HTERT RPE-1 (cell line): Measurements from ENCODE around the gene KAZN.
"Not testable (repeated sequence)": the region's sequence is repeated elsewhere in the genome, so short reads cannot be mapped to it uniquely, and the experiment has no call there.

Experiments used
- in situ Hi-C: fragments of 300-500 bp; cut with MboI; formaldehyde crosslinking; loops from 4 replicates; pipeline ENCODE4 v1.14.3; 2020; ENCODE audit warnings: low sequenced_read_pairs

KAZN gene

DNA sequence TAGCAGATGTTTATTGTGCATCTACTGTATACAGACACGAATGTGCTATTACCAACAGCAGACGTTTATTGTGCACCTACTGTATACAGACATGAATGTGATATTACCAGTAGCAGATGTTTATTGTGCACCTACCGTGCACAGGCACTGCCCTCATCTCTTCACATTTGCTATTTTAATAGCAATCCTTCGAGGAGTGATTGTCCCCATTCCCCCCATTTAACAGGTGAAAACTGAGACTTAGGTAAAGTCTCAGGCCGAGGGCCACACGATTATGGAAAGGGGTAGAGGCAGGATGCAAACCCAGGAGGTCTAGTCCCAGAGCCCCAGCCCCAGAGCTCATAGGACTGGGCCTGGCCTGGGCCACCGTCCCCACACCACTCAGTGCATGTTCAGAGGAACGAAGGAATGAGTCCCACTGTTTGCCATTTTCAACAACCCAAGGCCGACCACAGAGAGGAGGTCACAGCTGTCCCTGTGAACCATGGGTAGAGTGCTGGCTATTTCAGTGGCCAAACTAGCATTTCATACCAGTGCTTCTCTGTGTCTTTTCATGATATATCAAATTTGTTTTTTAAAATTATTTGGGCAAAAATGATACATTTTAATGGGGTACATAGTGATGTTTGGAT lies 440.6 kb downstream of the KAZN start:
- in situ Hi-C loops = no loop called here

DNA sequence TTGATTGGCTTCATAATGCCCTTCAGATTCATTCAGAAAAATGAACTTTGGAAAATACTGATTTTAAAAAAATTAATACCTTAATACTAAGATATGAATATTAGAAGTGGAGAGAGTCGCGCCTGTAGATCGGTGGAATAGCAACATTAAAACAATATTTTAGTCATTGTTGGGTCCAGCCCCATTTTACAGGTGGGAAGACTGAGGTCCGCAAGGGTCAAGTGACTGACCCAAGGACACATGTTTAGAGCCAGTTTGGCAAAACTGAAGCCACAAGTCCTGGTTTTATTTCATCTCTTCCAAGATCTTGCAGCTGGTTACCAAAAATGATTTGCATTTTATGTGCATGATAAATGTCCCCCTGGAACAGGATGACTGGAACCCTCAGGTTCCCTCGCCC lies 441.4 kb downstream of the KAZN start:
- in situ Hi-C loops = no loop called here

DNA sequence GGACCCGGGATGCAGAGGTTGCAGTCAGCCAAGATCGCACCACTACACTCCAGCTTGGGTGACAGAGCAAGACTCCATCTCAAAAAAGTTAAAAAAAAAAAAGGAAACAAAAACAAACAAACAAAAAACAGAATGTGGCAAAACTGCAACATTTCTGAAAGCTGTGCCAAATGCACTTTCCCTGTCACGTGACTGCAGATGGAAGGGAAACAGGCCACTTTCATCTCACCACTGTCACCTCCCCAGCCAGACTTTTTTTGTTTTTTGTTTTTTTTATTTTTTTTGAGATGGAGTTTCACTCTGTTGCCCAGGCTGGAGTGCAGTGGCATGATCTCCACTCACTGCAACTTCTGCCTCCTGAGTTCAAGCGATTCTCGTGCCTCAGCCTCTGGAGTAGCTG lies 442.2 kb downstream of the KAZN start:
- in situ Hi-C loops = not testable (repeated sequence)

DNA sequence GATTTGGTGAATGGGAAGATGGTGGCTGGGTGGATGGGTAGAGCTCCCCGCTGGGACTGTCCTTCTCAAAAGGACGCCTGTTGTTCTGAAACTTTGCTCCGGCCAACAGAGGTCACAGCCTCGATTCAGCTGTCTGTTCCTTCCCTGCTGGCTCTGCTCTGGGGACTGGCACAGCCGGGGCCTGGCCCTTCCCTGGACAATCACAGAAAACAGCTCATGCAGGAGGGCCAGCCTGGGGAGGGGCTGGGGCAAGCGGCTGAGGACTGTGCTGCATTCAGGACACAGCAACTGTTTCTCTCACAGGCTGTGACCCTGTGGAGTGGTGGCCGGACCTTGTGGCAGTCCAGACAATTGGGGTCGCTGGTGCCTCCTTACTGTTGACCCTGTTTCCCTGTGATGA lies 444.4 kb downstream of the KAZN start:
- in situ Hi-C loops = no loop called here

DNA sequence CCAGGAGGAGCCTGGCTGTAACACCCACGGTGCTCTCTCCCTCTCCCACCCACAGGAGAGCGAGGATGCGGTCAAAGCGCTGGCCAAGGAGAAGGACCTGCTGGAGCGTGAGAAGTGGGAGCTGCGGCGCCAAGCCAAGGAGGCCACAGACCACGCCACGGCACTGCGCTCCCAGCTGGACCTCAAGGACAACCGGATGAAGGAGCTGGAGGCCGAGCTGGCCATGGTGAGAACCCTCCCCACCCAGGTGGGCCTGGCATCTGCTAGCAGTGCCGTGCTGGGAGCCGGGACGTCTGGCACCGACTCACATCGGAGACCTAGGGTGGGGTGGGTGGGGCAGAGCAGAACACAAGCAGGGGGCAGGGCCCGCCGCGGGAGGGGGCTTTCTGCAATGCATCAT lies 445.4 kb downstream of the KAZN start:
- in situ Hi-C loops = no loop called here

DNA sequence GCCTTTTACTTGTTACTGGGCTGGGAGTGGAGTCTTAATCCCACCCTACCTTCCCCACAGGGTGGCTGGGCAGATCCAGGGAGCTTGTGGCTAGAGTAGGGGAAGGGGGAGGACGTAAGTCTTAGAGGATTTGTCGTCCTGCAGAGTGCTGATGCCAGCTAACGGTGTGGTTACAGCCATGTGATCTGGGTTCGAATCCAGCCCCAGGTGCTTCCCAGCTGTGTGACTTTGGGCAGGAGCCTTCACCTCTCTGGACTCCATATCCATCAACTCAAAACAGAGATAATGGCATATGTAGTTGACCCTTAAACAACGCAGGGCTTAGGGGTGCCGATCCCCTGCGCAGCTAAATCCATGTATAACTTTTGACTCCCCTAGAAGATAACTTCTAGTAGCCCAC lies 446.6 kb downstream of the KAZN start:
- in situ Hi-C loops = no loop called here

DNA sequence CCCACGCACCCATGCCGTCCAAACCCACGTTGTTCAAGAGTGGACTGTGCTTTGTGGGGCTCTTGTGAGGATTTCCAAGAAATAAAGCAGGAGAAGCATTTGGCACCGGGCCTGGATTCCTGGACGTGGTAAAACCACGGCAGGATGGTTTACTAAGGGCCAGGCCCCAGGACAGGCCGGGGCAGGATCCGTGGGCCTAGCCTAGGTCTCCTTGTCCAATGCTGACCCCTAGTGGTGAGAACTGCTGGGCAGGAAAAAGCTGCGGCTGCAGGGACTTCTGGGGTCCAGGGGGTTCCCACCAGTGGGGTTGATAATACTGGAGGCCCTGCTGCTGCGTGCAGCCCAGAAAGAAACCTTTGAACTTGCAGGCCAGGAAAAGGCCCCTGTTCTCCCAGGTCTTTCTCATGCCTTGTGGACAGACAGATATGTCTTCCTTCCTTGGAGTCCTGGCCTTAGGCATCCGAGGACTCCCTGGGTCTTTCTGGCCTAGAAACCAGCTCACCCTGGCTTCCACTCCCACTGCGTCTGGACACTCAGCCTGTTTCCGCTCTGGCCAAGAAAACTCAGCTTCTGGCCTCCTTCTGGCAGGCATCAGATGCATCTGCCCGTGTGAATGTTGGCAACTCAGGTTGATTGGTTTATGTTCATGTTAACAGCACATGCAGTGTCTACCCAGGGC lies 448.1 kb downstream of the KAZN start:
- in situ Hi-C loops = no loop called here

DNA sequence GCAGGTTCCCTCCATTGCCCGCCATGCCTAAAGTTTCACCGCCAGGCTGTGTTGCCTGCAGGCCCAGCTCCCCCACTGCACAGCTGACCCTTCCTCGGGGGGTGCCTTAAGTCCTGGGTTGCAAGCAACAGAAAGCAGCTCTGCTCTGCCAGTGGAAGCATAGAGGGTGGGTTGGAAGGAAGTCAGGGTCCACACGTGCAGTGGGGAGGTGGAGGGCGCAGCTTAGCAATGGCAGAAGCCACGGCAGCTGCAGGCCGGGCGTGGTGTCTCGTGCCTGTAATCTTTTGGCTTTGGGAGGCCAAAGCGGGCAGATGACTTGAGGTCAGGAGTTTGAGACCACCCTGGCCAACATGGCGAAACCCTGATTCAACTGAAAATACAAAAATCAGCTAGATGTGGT lies 448.8 kb downstream of the KAZN start:
- in situ Hi-C loops = no loop called here

DNA sequence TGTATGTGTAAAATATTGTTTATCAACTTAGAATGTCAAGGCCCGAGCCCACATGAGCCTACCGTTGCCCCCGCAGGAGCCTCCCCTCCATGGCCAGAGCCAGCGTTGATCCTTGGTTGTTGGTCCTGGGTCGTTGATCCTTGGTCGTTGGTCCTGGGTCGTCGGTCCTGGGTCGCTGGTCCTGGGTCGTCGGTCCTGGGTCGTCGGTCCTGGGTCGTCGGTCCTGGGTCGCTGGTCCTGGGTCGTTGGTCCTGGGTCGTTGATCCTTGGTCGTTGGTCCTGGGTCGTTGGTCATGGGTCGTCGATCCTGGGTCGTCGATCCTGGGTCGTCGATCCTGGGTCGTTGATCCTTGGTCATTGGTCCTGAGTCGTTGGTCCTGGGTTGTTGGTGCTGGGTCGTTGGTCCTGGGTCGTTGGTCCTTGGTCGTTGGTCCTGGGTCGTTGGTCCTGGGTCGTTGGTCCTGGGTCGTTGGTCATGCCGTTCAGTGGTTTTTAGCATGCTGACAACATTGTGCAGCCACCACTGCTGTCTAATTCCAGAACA lies 450.0 kb downstream of the KAZN start:
- in situ Hi-C loops = no loop called here

DNA sequence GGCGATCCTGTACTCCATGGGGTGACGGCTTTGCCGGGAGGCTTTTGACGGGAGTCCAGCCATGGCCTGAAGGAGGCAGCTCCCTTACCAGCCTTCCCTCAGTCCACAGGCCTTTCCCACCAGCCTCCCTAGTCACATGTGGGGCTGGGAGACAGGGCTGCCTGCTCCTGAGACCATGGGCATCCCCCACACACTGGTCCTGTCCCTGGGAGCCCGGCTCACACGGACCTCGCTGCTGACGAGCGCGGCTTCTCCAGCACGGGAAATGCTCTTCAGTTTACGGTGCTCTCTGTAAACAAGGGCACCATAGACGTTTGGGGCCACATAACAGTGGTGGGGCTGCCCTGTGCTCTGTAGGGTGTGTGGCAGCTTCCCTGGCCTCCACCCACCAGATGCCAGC lies 450.6 kb downstream of the KAZN start:
- in situ Hi-C loops = no loop called here

DNA sequence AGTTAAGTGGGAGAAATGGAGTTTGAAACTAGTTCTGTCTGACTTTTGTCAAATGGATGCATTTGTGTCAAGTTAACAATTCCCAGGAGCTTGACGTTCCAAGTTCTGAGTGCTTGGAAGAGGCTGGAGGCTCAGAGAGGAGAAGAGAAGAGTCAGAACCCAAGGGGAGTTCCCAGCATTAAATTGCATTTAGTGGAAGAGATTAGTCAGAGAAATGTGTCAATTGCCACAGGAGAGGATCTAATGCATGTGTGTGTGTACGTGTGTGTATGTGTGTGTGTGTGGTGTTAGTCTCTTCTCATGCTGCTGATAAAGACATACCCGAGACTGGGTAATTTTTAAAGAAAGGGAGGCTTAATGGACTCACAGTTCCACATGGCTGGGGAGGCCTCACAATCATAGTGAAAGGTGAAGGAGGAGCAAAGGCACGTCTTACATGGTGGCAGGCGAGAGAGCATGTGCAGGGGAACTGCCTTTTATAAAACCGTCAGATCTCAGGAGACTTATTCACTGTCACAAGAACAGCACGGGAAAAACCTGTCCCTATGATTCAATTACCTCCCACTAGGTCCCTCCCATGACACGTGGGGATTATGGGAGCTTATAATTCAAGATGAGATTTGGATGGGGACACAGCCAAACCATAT lies 453.5 kb downstream of the KAZN start:
- in situ Hi-C loops = no loop called here

DNA sequence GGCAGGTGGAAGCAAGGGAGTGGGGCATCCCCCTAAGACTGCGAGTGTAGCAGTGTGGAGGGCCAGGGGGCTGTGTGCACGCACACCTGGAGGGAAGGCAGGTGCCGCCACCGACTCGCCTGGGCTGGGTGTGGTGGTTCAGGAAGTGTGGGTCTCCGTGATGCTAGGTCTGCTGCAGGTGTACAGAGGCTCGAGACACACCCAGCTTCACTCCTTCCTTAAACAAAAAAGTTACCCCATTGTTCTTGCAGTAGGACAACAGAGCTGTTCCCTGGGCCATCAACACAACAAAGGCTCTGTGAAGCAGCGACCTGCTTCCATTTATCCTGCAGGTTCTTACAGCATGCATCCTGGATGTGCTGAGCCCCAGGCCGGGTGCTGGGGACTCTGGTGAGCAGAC lies 454.7 kb downstream of the KAZN start:
- in situ Hi-C loops = no loop called here

DNA sequence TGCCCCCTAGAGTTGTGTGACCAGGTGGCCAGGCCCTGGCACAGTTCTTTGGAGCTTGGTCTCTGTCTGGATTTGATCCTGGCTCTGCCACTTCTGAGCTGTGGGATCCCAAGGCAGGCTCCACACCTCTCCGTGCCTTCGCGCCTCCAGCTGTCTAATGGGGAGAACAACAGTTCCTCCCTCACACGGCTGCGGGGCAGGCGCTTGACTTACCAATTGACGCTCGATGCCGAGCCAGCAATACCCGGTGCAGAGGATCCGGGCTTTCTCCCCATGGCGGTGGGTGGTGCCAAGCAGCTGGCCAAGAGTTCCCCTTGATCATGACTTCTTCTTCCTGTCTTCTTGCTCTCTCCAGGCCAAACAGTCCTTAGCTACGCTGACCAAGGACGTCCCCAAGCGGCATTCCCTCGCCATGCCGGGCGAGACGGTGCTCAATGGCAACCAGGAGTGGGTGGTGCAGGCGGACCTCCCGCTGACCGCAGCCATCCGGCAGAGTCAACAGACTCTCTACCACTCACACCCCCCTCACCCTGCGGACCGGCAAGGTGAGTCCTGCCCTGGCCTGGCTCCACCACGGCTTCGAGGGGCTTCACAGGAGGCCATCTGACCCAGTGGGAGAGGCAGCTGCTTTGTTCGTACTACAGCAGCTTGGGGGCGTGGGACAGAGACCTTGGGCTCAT lies 457.4 kb downstream of the KAZN start:
- in situ Hi-C loops = no loop called here

DNA sequence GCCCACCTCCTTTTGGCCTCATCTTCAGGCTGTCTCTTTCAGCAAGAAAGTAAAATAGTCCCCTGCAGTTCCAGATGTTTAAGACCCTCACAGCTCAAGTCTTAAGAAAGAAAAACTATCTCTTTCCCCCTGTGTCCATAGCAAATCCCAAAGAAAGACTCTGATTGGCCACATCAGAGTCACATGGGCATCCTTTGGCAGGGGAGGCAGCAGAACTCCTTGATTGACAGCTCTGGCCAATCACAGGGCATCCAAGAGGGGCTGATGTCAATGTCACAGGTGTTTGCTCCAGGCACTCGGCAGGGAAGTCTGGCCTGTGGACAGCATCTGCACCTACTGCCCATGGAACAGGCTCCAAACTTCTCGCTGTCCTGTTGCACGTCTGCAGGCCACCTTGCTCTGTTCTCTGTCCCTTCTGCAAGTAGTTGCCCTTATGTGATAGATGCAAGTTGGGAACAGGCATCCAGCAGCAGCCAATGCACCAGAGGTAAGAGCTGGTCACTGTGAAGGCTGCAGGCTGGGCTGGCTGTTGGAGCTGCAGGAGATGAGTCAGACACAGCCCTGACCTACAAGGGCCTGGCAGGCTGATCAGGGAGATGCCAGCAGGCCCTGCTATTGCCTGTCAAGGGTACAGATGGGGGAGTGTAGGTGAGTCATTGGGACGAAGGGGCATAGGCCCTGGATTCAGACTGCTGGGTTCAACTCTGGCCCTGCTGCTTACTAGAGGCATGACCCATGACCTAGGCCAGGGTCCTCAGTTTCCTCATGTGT lies 458.2 kb downstream of the KAZN start:
- in situ Hi-C loops = no loop called here

DNA sequence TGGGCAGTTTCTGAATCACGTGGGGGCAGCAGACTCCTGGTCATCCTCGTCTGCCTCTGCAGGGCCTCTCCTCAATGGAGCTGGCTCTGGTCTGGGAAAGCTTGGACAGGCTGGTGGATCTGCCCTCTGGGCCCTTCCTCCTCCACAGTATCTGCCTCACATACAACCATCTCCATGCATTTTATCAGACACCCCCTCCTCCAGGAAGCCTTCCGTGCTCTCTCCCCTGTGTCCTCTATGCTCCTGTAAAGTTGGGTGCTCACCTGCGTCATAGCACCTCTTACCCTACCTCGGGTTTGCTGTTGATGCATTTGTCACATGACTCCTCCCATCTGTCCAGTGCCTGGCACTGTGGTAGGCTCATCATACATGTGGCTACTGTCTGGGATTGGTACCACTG lies 459.3 kb downstream of the KAZN start:
- in situ Hi-C loops = no loop called here

DNA sequence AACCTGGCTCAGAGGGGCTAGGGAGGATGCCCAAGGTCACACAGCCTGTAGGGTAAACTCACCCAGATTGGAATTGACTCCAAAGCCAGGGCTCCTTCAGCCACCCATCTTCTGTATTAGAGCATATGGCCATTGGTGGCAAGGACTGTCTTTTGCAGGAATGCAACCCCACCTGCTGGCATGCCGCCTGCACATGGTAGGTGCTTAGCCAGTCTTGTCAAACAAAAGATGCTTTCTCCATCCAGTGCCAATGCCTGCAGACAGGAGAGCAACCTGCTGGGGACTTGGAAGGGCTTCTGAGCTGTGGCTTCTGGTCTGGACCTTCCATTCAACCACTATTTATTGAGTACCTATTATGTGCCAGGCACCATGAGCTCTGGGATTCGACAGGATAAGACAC lies 459.8 kb downstream of the KAZN start:
- in situ Hi-C loops = no loop called here

DNA sequence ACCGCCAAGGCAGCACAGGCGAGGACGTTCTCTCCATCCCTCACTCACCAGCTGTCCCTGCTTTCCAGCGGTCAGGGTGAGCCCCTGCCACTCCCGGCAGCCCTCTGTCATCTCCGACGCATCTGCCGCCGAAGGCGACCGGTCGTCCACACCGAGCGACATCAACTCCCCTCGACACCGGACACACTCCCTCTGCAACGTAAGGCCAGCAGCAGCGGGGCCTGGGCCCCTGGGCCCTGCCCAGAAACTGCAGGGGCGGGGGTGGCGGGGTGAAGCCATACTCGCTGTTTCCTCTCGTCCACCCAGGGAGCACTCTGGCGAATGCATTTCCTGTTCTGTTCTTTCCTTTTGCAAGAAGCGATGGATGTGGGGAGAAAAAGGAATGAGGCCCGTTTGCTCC lies 461.6 kb downstream of the KAZN start:
- in situ Hi-C loops = no loop called here

DNA sequence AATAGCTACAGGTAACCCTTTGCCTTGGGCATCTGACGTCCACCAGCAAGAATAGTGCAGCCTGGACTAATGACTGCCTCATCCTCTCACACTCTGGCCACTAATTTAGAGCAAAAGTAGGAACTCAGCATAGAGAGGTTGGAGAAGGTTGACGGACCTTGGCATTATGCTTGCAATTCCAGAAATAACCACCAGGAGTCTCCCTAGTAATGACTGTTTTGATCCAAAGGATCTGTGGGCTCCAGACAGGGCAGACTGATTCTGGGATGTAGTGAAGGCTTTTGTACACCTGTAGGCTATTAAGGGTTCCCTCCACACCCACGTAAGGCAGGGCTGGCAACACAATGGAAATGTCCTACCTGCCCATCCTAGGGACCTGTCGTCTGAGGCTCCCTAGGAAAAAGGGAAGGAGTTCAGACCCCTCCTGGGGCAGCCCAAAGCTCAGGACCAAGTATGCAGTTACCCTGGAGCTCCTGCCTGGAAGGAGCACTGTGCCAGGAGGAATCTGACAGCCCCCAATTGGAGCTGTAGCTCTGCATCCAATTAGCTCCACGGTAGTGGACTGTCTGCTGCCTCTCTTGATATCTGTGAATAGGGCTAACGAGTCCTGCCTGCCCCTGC lies 464.1 kb downstream of the KAZN start:
- in situ Hi-C loops = no loop called here

DNA sequence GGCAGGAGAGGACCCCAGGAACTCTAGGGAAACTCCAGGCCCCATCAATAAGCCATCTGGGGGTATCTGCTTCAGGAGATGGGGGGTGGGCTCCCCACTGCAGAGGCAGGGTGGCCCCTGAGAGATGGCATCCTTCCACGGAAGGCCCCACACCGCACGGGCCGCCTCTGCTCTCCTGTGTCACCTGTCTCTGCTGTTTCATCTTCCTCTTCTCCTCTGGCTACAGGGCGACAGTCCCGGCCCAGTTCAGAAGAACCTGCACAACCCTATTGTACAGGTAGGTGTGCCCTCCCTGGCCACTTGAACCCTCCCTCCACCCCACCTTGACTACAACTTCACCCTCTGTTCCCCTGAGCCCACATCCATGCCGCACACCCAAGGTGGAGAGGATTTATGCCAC lies 464.9 kb downstream of the KAZN start:
- in situ Hi-C loops = no loop called here

DNA sequence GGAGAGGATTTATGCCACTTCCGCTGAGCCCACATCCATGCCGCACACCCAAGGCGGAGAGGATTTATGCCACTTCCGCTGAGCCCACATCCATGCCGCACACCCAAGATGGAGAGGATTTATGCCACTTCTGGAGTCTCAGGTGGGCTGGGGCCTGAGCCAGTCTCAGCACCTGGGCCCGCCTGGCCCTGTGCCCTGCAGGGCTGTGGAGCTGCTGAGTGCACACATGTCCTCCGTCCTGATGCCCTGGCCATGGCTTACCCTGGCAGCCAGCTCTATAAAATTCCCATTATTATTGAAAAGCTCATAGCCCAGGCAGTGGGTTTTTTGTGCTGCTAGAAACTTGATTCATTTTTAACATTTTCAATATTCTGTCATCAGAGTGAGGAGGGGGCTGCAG lies 465.3 kb downstream of the KAZN start:
- in situ Hi-C loops = no loop called here
